Fibroblast of skin of back (primary cell): ENCODE measurements around the gene ETFA. TPM values are rescaled to one million over a fixed set of nuclear protein-coding genes. Genes with fewer than 3 reads are reported as not detected.

Experiments
- DNase-seq: peaks from one replicate; pipeline ENCODE4 v3.0.0-alpha.2; 2013
- polyA plus RNA-seq, 2 experiments: library from polyadenylated mRNA; unstranded; fragments of 120-200 nt; gene quantifications; one replicate each; pipeline ENCODE4 v1.2.1, GENCODE V29; 2013; ENCODE audit not compliant: insufficient read length in 2 of 2

Gene ETFA
- 148 TPM for polyA plus RNA-seq (2013, experiment 1 of 2; ENCODE audit: insufficient read length)
- polyA plus RNA-seq (2013, experiment 2 of 2; ENCODE audit: insufficient read length): 122 TPM

- DNase-seq: peak; percentile 98
These were observed at the start of gene ETFA for GRCh38 chr15:76311100-76311953. Gene ETFA (minus strand): TSS chr15:76311469. CDS start chr15:76311388, 81 bp downstream.

GRCh38 chr15:76360416-76360815 lies 49.1 kb upstream of the ETFA start:
- no peak for DNase-seq

- DNase-seq: no peak
These were observed 47.9 kb upstream of the ETFA start for GRCh38 chr15:76359152-76359551.

GRCh38 chr15:76358453-76358852 lies 47.2 kb upstream of the ETFA start:
- DNase-seq: no peak

- DNase-seq: no peak
These were observed 43.7 kb upstream of the ETFA start for GRCh38 chr15:76354823-76355440.

GRCh38 chr15:76353903-76354302 lies 42.6 kb upstream of the ETFA start:
- DNase-seq: no peak

- no peak for DNase-seq
These were observed 41.8 kb upstream of the ETFA start for GRCh38 chr15:76353023-76353577.

GRCh38 chr15:76349301-76350070 lies 38.2 kb upstream of the ETFA start:
- DNase-seq: peak; percentile 19

- DNase-seq: no peak
These were observed 36.3 kb upstream of the ETFA start for GRCh38 chr15:76347482-76348055.

- DNase-seq: peak; percentile 20
These were observed 35.6 kb upstream of the ETFA start for GRCh38 chr15:76346669-76347481.

- DNase-seq: no peak
These were observed 34.8 kb upstream of the ETFA start for GRCh38 chr15:76345880-76346668.

GRCh38 chr15:76345583-76345879 lies 34.3 kb upstream of the ETFA start:
- DNase-seq: no peak

- no peak for DNase-seq
These were observed 33.8 kb upstream of the ETFA start for GRCh38 chr15:76344893-76345582.

GRCh38 chr15:76343313-76343996 lies 32.2 kb upstream of the ETFA start:
- DNase-seq: no peak

GRCh38 chr15:76342382-76343201 lies 31.3 kb upstream of the ETFA start:
- DNase-seq: no peak

- no peak for DNase-seq
These were observed 30.8 kb upstream of the ETFA start for GRCh38 chr15:76342058-76342381.

- no peak for DNase-seq
These were observed 30.2 kb upstream of the ETFA start for GRCh38 chr15:76341366-76342057.

GRCh38 chr15:76340803-76341365 lies 29.6 kb upstream of the ETFA start:
- no peak for DNase-seq
